GM04504 (cell line): ENCODE data around the gene NTN3.
"Not testable (repeated sequence)": the region's sequence is repeated elsewhere in the genome, so short reads cannot be mapped to it uniquely, and the experiment has no call there.

ENCODE experiments used
- DNase-seq: peaks from one replicate; pipeline ENCODE4 v3.0.0-alpha.2; 2012; ENCODE audit warnings: low read depth

The NTN3 gene

DNA sequence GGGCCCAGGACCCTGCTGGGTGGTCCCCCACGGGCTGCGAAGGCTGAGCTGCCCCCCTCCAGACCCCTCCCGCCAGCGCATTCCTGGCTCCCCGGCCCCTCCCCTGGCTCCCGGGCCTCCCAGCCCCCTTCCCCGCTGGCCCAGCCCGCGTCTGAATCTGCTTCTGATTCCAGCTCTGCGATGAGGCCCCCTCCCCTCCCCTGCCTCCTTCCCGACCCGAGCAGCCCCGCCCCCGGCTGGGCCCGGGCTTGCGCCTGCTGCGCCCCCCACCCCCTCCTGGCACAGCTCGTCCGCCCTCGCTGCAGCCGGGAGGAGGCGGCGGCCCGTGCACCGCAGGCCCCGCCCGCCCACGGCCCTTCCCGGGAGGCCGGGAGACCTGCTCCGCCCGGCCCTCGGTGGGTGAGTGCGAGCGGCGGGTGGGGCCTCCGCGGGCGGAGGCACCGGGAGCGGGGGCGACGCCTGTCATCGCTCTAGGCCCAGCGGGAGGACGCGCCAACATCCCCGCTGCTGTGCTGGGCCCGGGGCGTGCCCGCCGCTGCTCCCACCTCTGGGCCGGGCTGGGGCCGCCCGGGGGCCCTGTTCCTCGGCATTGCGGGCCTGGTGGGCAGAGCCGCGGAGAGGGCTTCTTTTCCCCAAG lies at the start of gene NTN3:
NTN3 (plus strand) TSS at position 282 of the 637 bp plus-strand sequence. CDS start 405 bp downstream, outside the sequence.
- no peak for DNase-seq

- DNase-seq = no peak
These were observed 48.8 kb upstream of the NTN3 start for GRCh38 chr16:2422123-2422867.

GRCh38 chr16:2424061-2425007 lies 46.8 kb upstream of the NTN3 start:
- no peak for DNase-seq

DNA sequence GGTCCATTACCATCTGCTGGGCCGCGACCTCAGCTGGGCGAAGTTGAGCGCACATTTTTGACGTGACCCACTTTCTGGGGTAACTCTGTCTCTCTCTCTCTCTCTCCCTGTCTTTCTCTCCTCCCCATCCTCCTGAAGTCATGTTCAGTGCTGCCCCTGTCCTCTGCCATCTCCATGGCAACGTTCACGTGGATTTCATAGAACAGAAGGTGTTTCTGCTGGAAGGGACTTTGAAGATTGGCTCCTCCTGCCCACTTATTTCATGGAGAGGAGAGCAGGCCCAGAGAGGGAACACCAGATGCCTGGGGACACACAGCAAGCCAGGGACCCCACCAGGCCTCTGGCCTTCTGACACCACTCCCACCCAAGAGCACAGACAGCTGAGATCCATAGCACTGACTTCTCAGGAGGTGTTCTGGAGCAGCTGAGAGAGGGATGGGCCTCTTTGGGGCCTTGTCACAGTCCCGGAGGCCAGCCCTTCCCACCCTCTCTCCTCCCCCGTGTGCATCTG lies 46.0 kb upstream of the NTN3 start:
- no peak for DNase-seq

DNA sequence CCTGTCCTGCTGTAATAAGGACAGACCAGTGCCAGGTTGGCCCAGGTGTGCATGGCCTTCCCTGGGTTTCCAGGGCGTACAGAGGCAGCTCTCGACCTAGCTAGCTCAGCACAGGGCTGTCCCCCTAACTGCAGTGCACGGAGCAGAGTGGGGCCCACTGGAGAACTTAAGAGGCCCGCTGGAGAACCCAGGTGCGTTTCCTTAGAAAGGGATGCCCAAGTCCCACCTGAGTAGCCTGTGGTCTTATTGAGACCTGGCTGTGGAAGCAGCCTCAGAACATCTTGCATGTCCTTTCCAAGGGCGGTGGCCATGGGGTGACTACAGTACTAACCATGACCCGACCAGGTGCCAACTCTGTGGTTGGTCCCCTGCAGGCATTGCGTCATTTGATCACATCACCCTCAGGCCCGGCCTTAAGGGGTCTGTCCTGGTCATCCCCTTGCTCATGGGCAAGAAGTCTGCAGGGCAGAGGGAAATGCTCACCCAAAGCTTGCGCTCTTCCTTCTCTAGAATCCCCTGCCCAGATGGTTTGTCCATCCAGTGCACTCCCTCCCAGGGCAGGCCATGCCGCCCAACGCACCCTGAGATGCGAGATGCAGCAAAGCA lies 45.2 kb upstream of the NTN3 start:
- no peak for DNase-seq

DNA sequence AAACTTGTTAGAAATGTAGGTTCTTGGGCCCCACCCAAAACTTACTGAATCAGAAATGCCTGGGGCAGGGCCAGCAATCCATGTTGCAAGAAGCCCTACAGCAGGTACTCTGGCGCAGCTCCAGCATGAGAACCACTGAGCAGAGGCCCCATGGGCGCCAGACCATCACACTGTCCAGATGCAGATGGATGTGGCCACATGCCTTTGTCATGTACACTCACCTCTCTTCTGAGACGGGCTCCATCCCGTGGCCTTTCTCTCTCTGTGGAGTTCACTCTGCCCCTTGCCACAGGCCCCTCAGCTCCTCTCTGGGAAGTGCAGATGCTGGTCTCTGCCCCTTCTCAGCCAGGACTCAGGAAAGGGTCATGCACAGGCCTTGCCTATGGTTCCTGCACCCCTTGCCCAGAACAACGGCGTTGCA lies 44.1 kb upstream of the NTN3 start:
- no peak for DNase-seq

DNA sequence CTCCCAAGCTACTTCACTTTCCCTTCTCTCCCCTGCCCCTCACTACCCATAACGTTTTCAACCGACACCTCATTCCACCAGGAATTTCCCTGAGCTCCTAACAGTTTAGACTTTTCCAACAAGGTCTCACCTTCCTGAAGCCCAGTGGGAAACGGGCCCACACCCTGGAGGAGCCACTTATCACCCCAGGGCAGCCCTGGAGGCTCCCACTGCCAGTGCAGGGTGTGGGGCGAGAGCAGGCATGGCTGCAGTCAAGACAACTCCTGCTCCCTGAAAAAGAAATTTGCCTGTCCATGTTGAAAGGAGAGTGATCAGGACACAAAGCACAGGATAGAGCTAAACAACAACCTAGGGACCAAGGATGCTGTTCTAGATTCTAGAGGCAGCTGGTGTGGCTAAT lies 43.6 kb upstream of the NTN3 start:
- no peak for DNase-seq

GRCh38 chr16:2428051-2428783 lies 42.9 kb upstream of the NTN3 start:
- DNase-seq = no peak

DNA sequence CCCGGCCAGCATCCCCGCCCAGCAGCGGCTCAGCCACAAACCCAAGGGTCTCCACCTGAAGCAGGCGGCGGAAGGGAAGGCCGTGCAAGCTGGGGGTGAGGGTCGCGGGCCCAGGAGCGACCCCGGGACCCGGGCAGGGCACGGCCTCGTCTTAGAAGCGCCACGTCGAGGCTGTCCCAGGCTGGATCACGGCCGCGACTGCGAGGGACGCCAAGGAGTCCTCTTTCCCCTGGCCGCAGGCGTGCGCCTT lies 42.4 kb upstream of the NTN3 start:
- no peak for DNase-seq

- DNase-seq = peak; percentile 90
These were observed 41.9 kb upstream of the NTN3 start, which contains the start of gene CCNF for GRCh38 chr16:2429034-2429770. Gene CCNF, plus strand, starts transcription at chr16:2429447. Its CDS starts 35 bp downstream, at chr16:2429482.

DNA sequence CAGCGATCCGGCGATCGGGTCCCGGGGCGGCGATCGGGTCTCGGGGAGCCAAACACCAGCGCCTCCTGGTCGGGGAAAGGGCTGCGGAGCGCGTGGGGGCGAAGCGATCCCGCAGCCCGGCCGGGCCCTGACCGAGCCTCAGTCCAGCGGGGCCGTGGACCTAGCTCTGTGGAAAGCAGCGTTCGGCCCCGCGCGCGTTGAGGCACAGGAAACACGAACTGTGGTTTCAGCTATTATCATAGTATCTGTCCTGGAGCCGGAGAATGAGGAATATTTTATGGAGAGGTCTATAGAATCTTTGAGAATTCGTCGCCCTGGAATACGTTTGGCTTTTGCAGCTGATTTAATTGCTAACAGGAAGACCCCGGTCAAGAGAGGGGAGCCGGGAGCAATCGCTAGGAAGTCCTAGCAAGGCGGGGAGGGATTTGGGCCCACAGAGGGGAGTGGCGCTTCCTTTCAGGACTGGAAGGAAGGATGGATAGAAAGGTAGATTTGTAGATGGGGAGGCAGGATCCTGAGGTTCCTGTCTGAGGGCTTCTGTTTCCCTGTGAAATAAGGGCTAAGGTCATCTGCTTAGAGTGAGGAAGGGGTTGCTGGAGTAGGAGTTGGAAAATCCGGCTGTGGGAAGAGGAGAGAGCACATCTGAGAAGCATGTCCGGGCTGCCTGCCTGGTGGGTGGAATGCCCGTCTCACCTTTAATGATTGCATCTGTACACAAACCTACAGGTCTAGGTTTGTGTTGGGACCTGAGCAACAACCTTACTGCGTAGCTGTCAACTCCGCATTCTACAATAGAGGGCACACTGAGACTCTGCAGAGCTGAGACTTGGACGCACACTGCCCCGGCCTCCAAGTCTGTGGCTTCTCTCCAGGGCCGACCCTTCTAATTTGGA lies 41.1 kb upstream of the NTN3 start:
- DNase-seq = no peak

DNA sequence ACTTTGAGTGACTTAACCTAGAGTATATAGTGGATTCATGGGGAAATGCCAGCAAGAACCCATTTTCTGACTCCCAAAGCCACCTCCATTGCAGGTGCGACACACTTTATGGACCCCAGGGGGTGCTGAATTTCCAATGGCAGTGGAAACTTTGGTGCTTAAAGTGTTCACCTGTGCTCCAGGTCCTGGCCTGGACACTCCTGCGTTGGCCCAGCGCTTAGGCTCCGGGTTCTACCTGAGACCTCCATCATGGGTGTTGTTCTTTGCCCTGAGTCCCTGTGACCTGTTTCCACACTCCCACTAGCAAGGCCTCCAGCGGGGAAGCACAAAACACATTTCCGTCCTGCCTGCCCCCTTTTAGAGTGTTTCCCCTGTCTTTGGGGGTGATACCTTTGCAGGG lies 38.8 kb upstream of the NTN3 start:
- no peak for DNase-seq

DNA sequence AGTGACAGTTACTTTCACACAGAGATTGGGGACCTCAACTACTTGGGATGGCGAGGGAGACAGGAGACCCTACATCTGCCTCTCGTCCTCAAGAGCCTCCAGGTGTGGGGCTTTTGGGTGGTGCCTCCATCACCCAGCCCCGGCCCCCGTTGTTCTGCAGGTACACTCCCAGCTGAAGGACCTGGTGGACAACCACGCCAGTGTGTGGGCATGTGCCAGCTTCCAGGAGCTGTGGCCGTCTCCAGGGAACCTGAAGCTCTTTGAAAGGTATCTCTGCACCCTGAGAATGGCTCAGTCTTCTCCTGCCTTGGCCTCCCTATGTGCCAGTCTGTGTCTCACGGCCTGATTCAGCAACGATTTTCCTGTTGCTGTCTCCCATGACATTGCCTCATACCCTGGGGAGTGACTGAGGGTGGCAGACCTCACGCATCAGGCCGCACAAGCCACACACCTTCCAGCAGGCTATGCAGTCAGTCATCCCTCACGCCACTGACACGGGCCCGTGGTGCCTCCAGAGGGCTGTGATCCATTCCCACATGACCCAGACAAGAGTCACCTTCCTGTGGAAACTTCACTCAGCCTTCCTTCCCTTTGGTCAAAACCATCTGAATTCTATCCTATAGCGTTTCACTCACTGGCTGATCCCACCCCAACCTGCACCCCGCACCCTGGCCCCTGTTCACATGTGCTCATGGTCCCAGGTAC lies 38.1 kb upstream of the NTN3 start:
- DNase-seq = no peak

DNA sequence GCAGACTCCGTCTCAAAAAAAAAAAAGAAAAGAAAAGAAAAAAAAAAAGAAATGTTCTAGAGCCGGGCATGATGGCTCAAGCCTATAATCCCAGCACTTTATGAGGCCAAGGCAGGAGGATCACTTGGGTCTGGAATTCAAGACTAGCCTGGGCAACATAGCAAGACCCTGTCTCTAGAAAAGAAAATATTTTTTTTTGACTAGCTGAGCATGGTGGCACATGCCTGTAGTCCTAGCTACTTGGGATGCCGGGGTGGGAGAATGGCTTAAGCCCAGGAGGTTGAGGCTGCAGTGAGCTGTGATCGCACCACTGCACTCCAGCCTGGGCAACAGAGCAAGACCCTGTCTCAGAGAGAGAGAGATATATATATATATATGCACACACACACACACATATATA lies 35.9 kb upstream of the NTN3 start:
- DNase-seq = not testable (repeated sequence)

- no peak for DNase-seq
These were observed 35.0 kb upstream of the NTN3 start for GRCh38 chr16:2436110-2436509.

- no peak for DNase-seq
These were observed 33.9 kb upstream of the NTN3 start for GRCh38 chr16:2437032-2437790.

- DNase-seq = no peak
These were observed 33.0 kb upstream of the NTN3 start for GRCh38 chr16:2438121-2438520.

DNA sequence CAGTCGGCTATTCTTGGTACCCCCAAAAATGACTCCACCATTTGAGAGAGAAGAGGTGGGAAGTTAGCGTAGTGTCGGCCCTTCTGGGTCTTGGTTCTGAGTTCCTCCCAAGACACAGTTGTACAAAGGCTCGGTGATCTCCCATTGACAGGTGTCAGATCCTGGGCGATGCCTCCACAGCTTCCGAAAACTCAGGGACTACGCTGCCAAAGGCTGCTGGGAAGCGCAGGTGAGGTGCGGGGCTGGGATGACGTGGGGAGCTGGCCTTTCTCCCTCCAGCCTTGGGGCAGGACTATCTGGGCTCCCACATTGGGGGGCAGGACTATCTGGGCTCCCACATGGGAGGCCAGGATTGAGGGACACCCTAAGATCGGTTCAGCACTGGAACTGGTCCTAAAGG lies 31.5 kb upstream of the NTN3 start:
- DNase-seq = no peak
